H9 (cell line): ENCODE data around the gene ATG9B. TPM values are rescaled to one million over a fixed set of nuclear protein-coding genes. Genes with fewer than 3 reads are reported as not detected.

Experiments used
- DNase-seq: peaks from one replicate; pipeline ENCODE4 v3.0.0-alpha.2; 2017
- H2AFZ ChIP-seq: one replicate; pipeline ENCODE4 v1.6.1; 2013; ENCODE audit warnings: mild to moderate bottlenecking, low read length, control low read depth, moderate library complexity
- H2AK5ac ChIP-seq: 2 replicates; pipeline ENCODE4 v1.6.1; 2013; ENCODE audit warnings: low read length, control low read depth, mixed read lengths; ENCODE audit not compliant: insufficient read length
- H2BK120ac ChIP-seq: one replicate; pipeline ENCODE4 v1.6.1; 2013; ENCODE audit warnings: low read depth, mild to moderate bottlenecking, low read length, control low read depth, inconsistent platforms; ENCODE audit not compliant: poor library complexity, severe bottlenecking
- H2BK12ac ChIP-seq: 2 replicates; pipeline ENCODE4 v1.6.1; 2013; ENCODE audit warnings: low read length, control low read depth, mixed read lengths, low read depth; ENCODE audit not compliant: insufficient read length
- H2BK15ac ChIP-seq: 2 replicates; pipeline ENCODE4 v1.6.1; 2013; ENCODE audit warnings: low read depth, low read length, control low read depth
- H2BK20ac ChIP-seq: one replicate; pipeline ENCODE4 v1.6.1; 2013; ENCODE audit warnings: low read depth, mild to moderate bottlenecking, low read length, control low read depth, inconsistent platforms; ENCODE audit not compliant: poor library complexity, severe bottlenecking
- H2BK5ac ChIP-seq: 2 replicates; pipeline ENCODE4 v1.6.1; 2013; ENCODE audit warnings: low read length, control low read depth, mixed read lengths; ENCODE audit not compliant: insufficient read length
- H3K14ac ChIP-seq: 2 replicates; pipeline ENCODE4 v1.6.1; 2013; ENCODE audit warnings: low read length, control low read depth; ENCODE audit not compliant: insufficient read depth
- H3K18ac ChIP-seq: 2 replicates; pipeline ENCODE4 v1.6.1; 2013; ENCODE audit warnings: low read depth, mild to moderate bottlenecking, mixed read lengths, low read length, control low read depth; ENCODE audit not compliant: insufficient read length
- H3K23ac ChIP-seq: 2 replicates; pipeline ENCODE4 v1.6.1; 2013; ENCODE audit warnings: low read length, control low read depth, mixed read lengths, low read depth; ENCODE audit not compliant: insufficient read length
- H3K23me2 ChIP-seq: 2 replicates; pipeline ENCODE4 v1.6.1; 2013; ENCODE audit warnings: low read depth, mild to moderate bottlenecking, mixed read lengths, low read length, control low read depth; ENCODE audit not compliant: insufficient read length, poor library complexity, severe bottlenecking
- H3K27ac ChIP-seq: 2 replicates; pipeline ENCODE4 v1.5.1; 2013; ENCODE audit warnings: low read length, control low read depth, mixed read lengths, low read depth; ENCODE audit not compliant: insufficient read length
- H3K27me3 ChIP-seq: 2 replicates; pipeline ENCODE4 v1.6.1; 2013; ENCODE audit warnings: low read length, control low read depth, inconsistent platforms; ENCODE audit not compliant: insufficient read depth
- H3K4ac ChIP-seq: 2 replicates; pipeline ENCODE4 v1.6.1; 2013; ENCODE audit warnings: low read depth, mild to moderate bottlenecking, control low read depth, inconsistent platforms, low read length, moderate library complexity
- H3K4me1 ChIP-seq: 2 replicates; pipeline ENCODE4 v1.6.1; 2013; ENCODE audit warnings: low read length, control low read depth, inconsistent platforms; ENCODE audit not compliant: insufficient read depth
- H3K4me2 ChIP-seq: 2 replicates; pipeline ENCODE4 v1.6.1; 2013; ENCODE audit warnings: low read length, control low read depth, mixed read lengths; ENCODE audit not compliant: insufficient read length, insufficient read depth
- H3K56ac ChIP-seq: 2 replicates; pipeline ENCODE4 v1.6.1; 2013; ENCODE audit warnings: low read depth, mild to moderate bottlenecking, mixed read lengths, low read length, control low read depth; ENCODE audit not compliant: insufficient read length
- H3K79me1 ChIP-seq: 2 replicates; pipeline ENCODE4 v1.6.1; 2013; ENCODE audit warnings: low read depth, mild to moderate bottlenecking, moderate library complexity, low read length, control low read depth, inconsistent platforms; ENCODE audit not compliant: insufficient read depth, poor library complexity, severe bottlenecking
- H3K79me2 ChIP-seq: 2 replicates; pipeline ENCODE4 v1.6.1; 2013; ENCODE audit warnings: low read length, control low read depth, inconsistent platforms; ENCODE audit not compliant: insufficient read depth
- H3K9ac ChIP-seq: 2 replicates; pipeline ENCODE4 v1.6.1; 2013; ENCODE audit warnings: low read length, control low read depth, mixed read lengths; ENCODE audit not compliant: insufficient read length; ENCODE audit errors: extremely low read depth
- H3K9me3 ChIP-seq: one replicate; pipeline ENCODE4 v1.6.1; 2013; ENCODE audit warnings: low read depth, low read length, inconsistent platforms; ENCODE audit not compliant: control insufficient read depth
- H3T11ph ChIP-seq: one replicate; pipeline ENCODE4 v1.6.1; 2013; ENCODE audit warnings: mild to moderate bottlenecking, low read length, control low read depth, inconsistent platforms
- H4K20me1 ChIP-seq: one replicate; pipeline ENCODE4 v1.6.1; 2013; ENCODE audit not compliant: control insufficient read depth, insufficient read length, insufficient read depth
- H4K5ac ChIP-seq: 2 replicates; pipeline ENCODE4 v1.6.1; 2013; ENCODE audit warnings: low read depth, mild to moderate bottlenecking, mixed read lengths, low read length, control low read depth; ENCODE audit not compliant: insufficient read length
- H4K8ac ChIP-seq: replicated peaks from 2 replicates; pipeline ENCODE4 v1.6.1; 2013; ENCODE audit warnings: low read length, control low read depth, mixed read lengths, low read depth; ENCODE audit not compliant: insufficient read length
- H4K91ac ChIP-seq: 2 replicates; pipeline ENCODE4 v1.6.1; 2013; ENCODE audit warnings: low read depth, mild to moderate bottlenecking, moderate library complexity, mixed read lengths, low read length, control low read depth; ENCODE audit not compliant: insufficient read length
- H3K27ac Mint-ChIP-seq, 3 experiments: 2 replicates in 2 of 3; 3 replicates in 1 of 3; pipeline ENCODE4 v1.8.0; 2020 to 2021; ENCODE audit warnings: mixed read lengths in 3 of 3, mild to moderate bottlenecking in 1 of 3, moderate library complexity in 1 of 3
- H3K27me3 Mint-ChIP-seq: 2 replicates; pipeline ENCODE4 v1.8.0; 2021; ENCODE audit warnings: low read depth, mild to moderate bottlenecking, moderate library complexity, mixed read lengths
- H3K36me3 Mint-ChIP-seq, 3 experiments: 2 replicates in 2 of 3; 3 replicates in 1 of 3; pipeline ENCODE4 v1.8.0; 2020 to 2021; ENCODE audit warnings: low read depth in 3 of 3, mixed read lengths in 3 of 3; ENCODE audit not compliant: insufficient read depth in 1 of 3
- H3K4me1 Mint-ChIP-seq, 2 experiments: 2 replicates each; pipeline ENCODE4 v1.8.0; 2020; ENCODE audit warnings: mixed read lengths in 2 of 2
- H3K4me3 Mint-ChIP-seq, 2 experiments: 2 replicates in 1 of 2; 3 replicates in 1 of 2; pipeline ENCODE4 v1.8.0; 2020 to 2021; ENCODE audit warnings: mild to moderate bottlenecking in 2 of 2, mixed read lengths in 2 of 2, moderate library complexity in 1 of 2
- H3K9me3 Mint-ChIP-seq, 2 experiments: 2 replicates in 1 of 2; 3 replicates in 1 of 2; pipeline ENCODE4 v1.8.0; 2020; ENCODE audit warnings: mild to moderate bottlenecking in 2 of 2, mixed read lengths in 2 of 2, moderate library complexity in 1 of 2
- WGBS: extraction: QIAGEN DNeasy Blood & Tissue Kit; methylation state at CpG from one replicate; pipeline ENCODE4 v1.1.7; 2013; ENCODE audit warnings: missing lambda C conversion rate, low lambda C conversion rate, mixed read lengths; ENCODE audit not compliant: insufficient read length; ENCODE audit errors: extremely low coverage; 5-methylcytosine and 5-hydroxymethylcytosine counted together
- total RNA-seq: library from RNA; stranded (reverse); gene quantifications from 2 replicates; pipeline ENCODE4 v1.2.1, GENCODE V29; 2021
- TF ChIP-seq, protein P1 (sequence below): fragments of 200-600 bp; sonication (generic); conservative IDR thresholded peaks from 3 replicates; pipeline ENCODE4 v1.8.0; 2021; ENCODE audit warnings: antibody characterized with exemption, mild to moderate bottlenecking

ATG9B gene
- total RNA-seq, 1 experiment from 2014 or later: 1.5 TPM

DNA sequence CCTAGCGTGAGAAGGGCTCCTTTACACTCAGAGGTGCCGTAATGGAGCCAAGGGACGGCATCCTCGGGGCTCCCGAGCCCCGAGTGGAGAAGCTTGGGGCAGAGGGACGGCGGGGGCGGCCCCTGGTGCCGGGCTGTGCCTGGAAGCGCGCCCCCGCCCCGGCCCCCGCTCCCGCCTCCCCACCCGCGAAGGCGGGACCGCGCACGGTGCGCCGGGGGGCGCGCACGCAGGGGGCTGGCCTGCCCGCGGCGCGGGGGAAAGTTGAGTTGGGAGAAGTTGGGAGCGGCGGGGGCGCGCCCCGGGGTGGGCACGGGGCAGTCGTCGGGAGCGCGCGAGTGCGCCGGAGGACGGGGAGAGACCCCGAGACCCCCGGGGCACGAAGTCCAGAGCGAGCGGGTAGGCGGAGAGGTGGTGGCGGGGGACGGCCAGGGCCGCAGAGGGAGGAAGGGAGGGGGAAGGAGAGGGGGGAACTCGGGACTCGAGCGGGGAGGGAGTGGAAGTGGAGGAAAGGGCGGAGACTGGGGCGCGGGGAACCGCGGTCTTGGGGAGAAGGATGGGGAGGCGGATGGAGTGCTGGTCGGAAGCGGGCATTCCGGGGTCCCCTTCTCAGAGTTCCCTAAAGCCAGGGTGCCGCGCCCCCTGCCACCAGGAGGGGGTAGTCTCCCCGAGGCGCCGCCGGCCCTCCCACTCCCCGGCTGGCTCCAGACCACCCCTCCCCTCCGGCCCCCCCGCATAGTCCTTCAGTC lies 35.2 kb upstream of the ATG9B start, which contains the start of gene SLC4A2:
TSS of gene SLC4A2 (plus strand) at position 223 of the 746 bp plus-strand sequence. CDS start 2,399 bp downstream, outside the sequence.
- Histone ChIP-seq H3K9me3 (no peaks in the 10 kb centered on the region), H3K79me1 (no peaks in the 10 kb centered on the region), H3K9ac (peak within 1 kb of the TSS; percentile 52), H4K20me1 (no peaks in the 10 kb centered on the region), H4K8ac (no peak within 1 kb of the TSS), H2BK20ac (no peak within 1 kb of the TSS), H3K4me2 (peak within 1 kb of the TSS; percentile 58), H4K91ac (no peak within 1 kb of the TSS), H3K23me2 (peaks cover 41% of the 10 kb centered on the region), H3K27ac (no peak within 1 kb of the TSS), H2BK15ac (no peak within 1 kb of the TSS), H2BK12ac (no peak within 1 kb of the TSS), H4K5ac (no peak within 1 kb of the TSS), H3K79me2 (no peaks in the 10 kb centered on the region), H3K4me1 (peaks cover 8% of the 10 kb centered on the region), H3K18ac (no peak within 1 kb of the TSS), H3K23ac (no peak within 1 kb of the TSS), H3K4ac (no peak within 1 kb of the TSS), H3K27me3 (no peaks in the 10 kb centered on the region; the same call in 1 of the 2 replicates), H2AK5ac (no peak within 1 kb of the TSS), H2AFZ (no peak within 1 kb of the TSS), H3K14ac (peak within 1 kb of the TSS; percentile 37; the same call in 1 of the 2 replicates), H2BK5ac (no peak within 1 kb of the TSS), H3K56ac (no peak within 1 kb of the TSS), H3T11ph (no peak within 1 kb of the TSS), H2BK120ac (no peak within 1 kb of the TSS)
- DNase-seq: peak; percentile 69
- H3K4me1 Mint-ChIP-seq: peaks cover 40 to 52% of the 10 kb centered on the region in 2 experiments
- TF ChIP-seq, protein P1, sequence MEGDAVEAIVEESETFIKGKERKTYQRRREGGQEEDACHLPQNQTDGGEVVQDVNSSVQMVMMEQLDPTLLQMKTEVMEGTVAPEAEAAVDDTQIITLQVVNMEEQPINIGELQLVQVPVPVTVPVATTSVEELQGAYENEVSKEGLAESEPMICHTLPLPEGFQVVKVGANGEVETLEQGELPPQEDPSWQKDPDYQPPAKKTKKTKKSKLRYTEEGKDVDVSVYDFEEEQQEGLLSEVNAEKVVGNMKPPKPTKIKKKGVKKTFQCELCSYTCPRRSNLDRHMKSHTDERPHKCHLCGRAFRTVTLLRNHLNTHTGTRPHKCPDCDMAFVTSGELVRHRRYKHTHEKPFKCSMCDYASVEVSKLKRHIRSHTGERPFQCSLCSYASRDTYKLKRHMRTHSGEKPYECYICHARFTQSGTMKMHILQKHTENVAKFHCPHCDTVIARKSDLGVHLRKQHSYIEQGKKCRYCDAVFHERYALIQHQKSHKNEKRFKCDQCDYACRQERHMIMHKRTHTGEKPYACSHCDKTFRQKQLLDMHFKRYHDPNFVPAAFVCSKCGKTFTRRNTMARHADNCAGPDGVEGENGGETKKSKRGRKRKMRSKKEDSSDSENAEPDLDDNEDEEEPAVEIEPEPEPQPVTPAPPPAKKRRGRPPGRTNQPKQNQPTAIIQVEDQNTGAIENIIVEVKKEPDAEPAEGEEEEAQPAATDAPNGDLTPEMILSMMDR: peak; percentile 61
- peak within 1 kb of the TSS in 2 of 3 experiments; percentile 82 to 93; a peak in 4 of 7 replicates for H3K27ac Mint-ChIP-seq
- H3K36me3 Mint-ChIP-seq: peaks cover 0 to 9% (median 6%) of the 10 kb centered on the region in 3 experiments; a peak in 6 of 7 replicates
- peaks cover 18% of the 10 kb centered on the region for H3K27me3 Mint-ChIP-seq
- peak within 1 kb of the TSS; percentile 78 to 91 for H3K4me3 Mint-ChIP-seq
- no peaks in the 10 kb centered on the region; a peak in 1 of 5 replicates for H3K9me3 Mint-ChIP-seq
- WGBS: no CpG with 5 or more reads among the region's 75 CpGs
